ENCODE results near the gene PLOD1. TPM values are rescaled to one million over a fixed set of nuclear protein-coding genes. Genes with fewer than 3 reads are reported as not detected.
"Not testable (repeated sequence)": the region's sequence is repeated elsewhere in the genome, so short reads cannot be mapped to it uniquely, and the experiment has no call there.

PLOD1 gene
- total RNA-seq, 1 experiment from 2014 or later = 156 TPM

- H3K4me1 ChIP-seq (ENCODE audit: control insufficient read depth, insufficient read depth, low read length) = no peaks in the 10 kb centered on the region
- no peaks in the 10 kb centered on the region for H3K27me3 ChIP-seq (ENCODE audit: control insufficient read depth, insufficient read depth, low read length)
- BruUV-seq (replicated peaks) = no TSS peak
- no peak for ATAC-seq
- DNase-seq (ENCODE audit: low read depth, low spot score) = no peak
- no peaks in the 10 kb centered on the region for H3K9me3 ChIP-seq (ENCODE audit: control insufficient read depth, insufficient read depth, low read depth, low read length)
- in situ Hi-C loops (cut with HindIII; ENCODE audit: low pct_unique_long_range_greater_than_20kb, low sequenced_read_pairs) (no loop called here), intact Hi-C loops (cut with micrococcal nuclease; ENCODE audit: unreplicated experiment) (loop anchor here (2.0 kb wide), 1 partner anchor 53 kb away; no protein-coding TSS in a partner anchor)
- TF ChIP-seq CTCF (IDR thresholded peaks at IDR 0.05) (no peak), SIN3A (IDR thresholded peaks at IDR 0.05; ENCODE audit: borderline replicate concordance, insufficient read depth, low read depth, low read length) (no peak), REST (IDR thresholded peaks at IDR 0.05; ENCODE audit: insufficient read depth in 1 of 2, low read depth in 2 of 2, low read length in 1 of 2) (no peak), POLR2AphosphoS5 (IDR thresholded peaks at IDR 0.05; ENCODE audit: low read depth, low read length) (no peak), TCF7L2 (IDR thresholded peaks at IDR 0.05; ENCODE audit: low read depth, low read length) (no peak)
- ChIA-PET CTCF (interaction anchor here (1.2 to 1.3 kb wide), 2 partner anchors 16 to 53 kb away, joined by 3 to 6 read pairs; no protein-coding TSS in a partner anchor), POLR2A (interaction anchor here (0.7 to 1.5 kb wide), 3 partner anchors 9 to 534 kb away, joined by 6 to 15 read pairs (median 9); no protein-coding TSS in a partner anchor)
- no peak overlapping the region for H3K4me3 ChIP-seq (ENCODE audit: low read depth in 2 of 2, low read length in 2 of 2)
- H3K36me3 ChIP-seq (ENCODE audit: control insufficient read depth, insufficient read depth, low read length) = no peaks in the 10 kb centered on the region
- H3K27ac ChIP-seq (ENCODE audit: low read length) = no peak overlapping the region
These were observed 42.9 kb upstream of the PLOD1 start for GRCh38 chr1:11891433-11892186.

GRCh38 chr1:11893907-11894251, 40.6 kb upstream of the PLOD1 start:
- Histone ChIP-seq H3K4me1 (ENCODE audit: control insufficient read depth, insufficient read depth, low read length) (no peaks in the 10 kb centered on the region), H3K27me3 (ENCODE audit: control insufficient read depth, insufficient read depth, low read length) (no peaks in the 10 kb centered on the region), H3K27ac (ENCODE audit: low read length) (no peak overlapping the region), H3K9me3 (ENCODE audit: control insufficient read depth, insufficient read depth, low read depth, low read length) (no peaks in the 10 kb centered on the region), H3K4me3 (ENCODE audit: low read depth in 2 of 2, low read length in 2 of 2) (no peak overlapping the region), H3K36me3 (ENCODE audit: control insufficient read depth, insufficient read depth, low read length) (no peaks in the 10 kb centered on the region)
- intact Hi-C loops (cut with micrococcal nuclease; ENCODE audit: unreplicated experiment) = loop anchor here (2.0 kb wide), 1 partner anchor 55 kb away; no protein-coding TSS in a partner anchor
- TF ChIP-seq POLR2AphosphoS5 (IDR thresholded peaks at IDR 0.05; ENCODE audit: low read depth, low read length) = no peak
- peak; percentile 95 for TF ChIP-seq CTCF (IDR thresholded peaks at IDR 0.05)
- peak in 1 of 2 experiments; percentile 72; a peak in 2 of 4 replicates for TF ChIP-seq REST (IDR thresholded peaks at IDR 0.05; ENCODE audit: insufficient read depth in 1 of 2, low read depth in 2 of 2, low read length in 1 of 2)
- in situ Hi-C loops (cut with HindIII; ENCODE audit: low pct_unique_long_range_greater_than_20kb, low sequenced_read_pairs) = no loop called here
- DNase-seq (ENCODE audit: low read depth, low spot score) = peak; percentile 35
- BruUV-seq (replicated peaks) = no TSS peak
- peak; percentile 90 for ATAC-seq
- CTCF ChIA-PET = no interaction called here
- POLR2A ChIA-PET = no interaction called here

GRCh38 chr1:11894501-11894900, 40.0 kb upstream of the PLOD1 start:
- H3K36me3 ChIP-seq (ENCODE audit: control insufficient read depth, insufficient read depth, low read length); POLR2A ChIA-PET; H3K27me3 ChIP-seq (ENCODE audit: control insufficient read depth, insufficient read depth, low read length); H3K4me3 ChIP-seq (ENCODE audit: low read depth in 2 of 2, low read length in 2 of 2); H3K9me3 ChIP-seq (ENCODE audit: control insufficient read depth, insufficient read depth, low read depth, low read length); CTCF ChIA-PET; in situ Hi-C loops (cut with HindIII; ENCODE audit: low pct_unique_long_range_greater_than_20kb, low sequenced_read_pairs); DNase-seq (ENCODE audit: low read depth, low spot score); H3K27ac ChIP-seq (ENCODE audit: low read length); ATAC-seq; intact Hi-C loops (cut with micrococcal nuclease; ENCODE audit: unreplicated experiment); H3K4me1 ChIP-seq (ENCODE audit: control insufficient read depth, insufficient read depth, low read length); BruUV-seq (replicated peaks): not testable (repeated sequence)

Measured in Panc1 (cell line).